IMR-90 (cell line): ENCODE measurements around the gene HSPG2. TPM values are rescaled to one million over a fixed set of nuclear protein-coding genes. Genes with fewer than 3 reads are reported as not detected.

Experiments
- ATAC-seq: fragments of 200-7000 bp; cut with Tn5 transposase; 2 replicates; pipeline ENCODE4 v1.9.1; 2020; ENCODE audit warnings: low read depth, mild to moderate bottlenecking, moderate library complexity
- BruUV-seq: library from RNA; stranded (reverse); fragments of 400-500 nt; replicated peaks from 2 replicates; lab custom pipeline; 2021; lab: Mats Ljungman, UMichigan
- CTCF ChIA-PET: fragments of 300-600 bp; formaldehyde crosslinking; extraction: SDS; loops from one replicate; lab custom pipeline; 2021; ENCODE audit warnings: antibody characterized with exemption; lab: Yijun Ruan, JAX
- POLR2A ChIA-PET: fragments of 300-600 bp; sonication (Branson Sonifier 250); formaldehyde crosslinking; loops from one replicate; lab custom pipeline; 2022; ENCODE audit warnings: antibody characterized with exemption; ENCODE audit not compliant: unreplicated experiment; lab: Charles Lee
- DNase-seq: peaks from one replicate; pipeline ENCODE4 v3.0.0; 2013
- H2AFZ ChIP-seq: replicated peaks from 2 replicates; pipeline ENCODE3; 2013; ENCODE audit warnings: low read length, mild to moderate bottlenecking; ENCODE audit not compliant: poor library complexity
- H2AK5ac ChIP-seq: 2 replicates; pipeline ENCODE4 v1.6.1; 2013; ENCODE audit warnings: low read depth, low read length, inconsistent platforms
- H2AK9ac ChIP-seq: replicated peaks from 2 replicates; pipeline ENCODE3; 2013; ENCODE audit warnings: mild to moderate bottlenecking, low read depth, low read length, moderate library complexity; ENCODE audit not compliant: poor library complexity
- H2BK120ac ChIP-seq: 2 replicates; pipeline ENCODE4 v1.6.1; 2013; ENCODE audit warnings: low read depth, low read length, inconsistent platforms
- H2BK15ac ChIP-seq: 3 replicates; pipeline ENCODE4 v1.6.1; 2013; ENCODE audit warnings: low read depth, low read length, inconsistent platforms
- H2BK20ac ChIP-seq: 2 replicates; pipeline ENCODE4 v1.6.1; 2013; ENCODE audit warnings: low read depth, mild to moderate bottlenecking, inconsistent platforms, low read length, moderate library complexity
- H2BK5ac ChIP-seq: 2 replicates; pipeline ENCODE4 v1.6.1; 2013; ENCODE audit warnings: mild to moderate bottlenecking, low read depth, low read length, inconsistent platforms; ENCODE audit not compliant: poor library complexity, severe bottlenecking
- H3K14ac ChIP-seq: replicated peaks from 2 replicates; pipeline ENCODE4 v1.6.1; 2013; ENCODE audit warnings: low read depth, low read length, inconsistent platforms
- H3K18ac ChIP-seq: 2 replicates; pipeline ENCODE4 v1.6.1; 2013; ENCODE audit warnings: low read depth, low read length, control low read depth
- H3K23ac ChIP-seq: 2 replicates; pipeline ENCODE4 v1.6.1; 2013; ENCODE audit warnings: low read depth, low read length, inconsistent platforms
- H3K27ac ChIP-seq: 2 replicates; pipeline ENCODE4 v1.5.1; 2013; ENCODE audit warnings: mild to moderate bottlenecking, control low read depth, low read length; ENCODE audit not compliant: insufficient read depth
- H3K27me3 ChIP-seq: 2 replicates; pipeline ENCODE4 v1.6.1; 2013; ENCODE audit warnings: low read length; ENCODE audit not compliant: control insufficient read depth, insufficient read depth
- H3K36me3 ChIP-seq: 2 replicates; pipeline ENCODE4 v1.6.1; 2013; ENCODE audit warnings: low read length, mixed read lengths; ENCODE audit not compliant: control insufficient read depth, insufficient read depth
- H3K4ac ChIP-seq: 2 replicates; pipeline ENCODE4 v1.6.1; 2013; ENCODE audit warnings: low read depth, low read length, inconsistent platforms
- H3K4me1 ChIP-seq: 2 replicates; pipeline ENCODE4 v1.6.1; 2013; ENCODE audit warnings: low read length, mixed read lengths; ENCODE audit not compliant: control insufficient read depth, insufficient read depth
- H3K4me2 ChIP-seq: 2 replicates; pipeline ENCODE4 v1.6.1; 2013; ENCODE audit warnings: low read depth, mild to moderate bottlenecking, control low read depth, low read length, moderate library complexity
- H3K4me3 ChIP-seq: 2 replicates; pipeline ENCODE4 v1.5.1; 2013; ENCODE audit warnings: low read depth, mild to moderate bottlenecking, control low read depth, low read length, moderate library complexity; ENCODE audit not compliant: insufficient read depth
- H3K56ac ChIP-seq: 2 replicates; pipeline ENCODE4 v1.6.1; 2013; ENCODE audit warnings: low read length, inconsistent platforms; ENCODE audit not compliant: insufficient read depth; ENCODE audit errors: extremely low read depth
- H3K79me1 ChIP-seq, 2 experiments: 2 replicates each; pipeline ENCODE4 v1.6.1; 2013; ENCODE audit warnings: low read length in 2 of 2, inconsistent platforms in 1 of 2, low read depth in 1 of 2
- H3K9ac ChIP-seq: 2 replicates; pipeline ENCODE4 v1.6.1; 2013; ENCODE audit warnings: low read depth, low read length, control low read depth
- H3K9me1 ChIP-seq: 2 replicates; pipeline ENCODE4 v1.6.1; 2013; ENCODE audit warnings: low read length, inconsistent platforms; ENCODE audit not compliant: insufficient read depth
- H3K9me3 ChIP-seq: 2 replicates; pipeline ENCODE4 v1.6.1; 2013; ENCODE audit warnings: low read length; ENCODE audit not compliant: control insufficient read depth, insufficient read depth
- H4K20me1 ChIP-seq: 2 replicates; pipeline ENCODE4 v1.6.1; 2013; ENCODE audit warnings: low read length, inconsistent platforms; ENCODE audit not compliant: insufficient read depth
- H4K5ac ChIP-seq: 2 replicates; pipeline ENCODE4 v1.6.1; 2013; ENCODE audit warnings: mild to moderate bottlenecking, low read depth, low read length, control low read depth
- H4K8ac ChIP-seq, 2 experiments: 2 replicates each; pipeline ENCODE4 v1.6.1; 2013; ENCODE audit warnings: low read depth in 2 of 2, low read length in 2 of 2, control low read depth in 1 of 2, inconsistent platforms in 1 of 2
- H4K91ac ChIP-seq: 2 replicates; pipeline ENCODE4 v1.6.1; 2013; ENCODE audit warnings: low read depth, low read length, inconsistent platforms; ENCODE audit not compliant: insufficient read depth
- CHD1 ChIP-seq: IDR thresholded peaks from 2 replicates; pipeline ENCODE4 v1.6.1; 2012; ENCODE audit warnings: low read depth, low read length, improper control_type of control experiment
- CTCF ChIP-seq: conservative IDR thresholded peaks from 2 replicates; pipeline ENCODE4 v1.5.1; 2012; ENCODE audit warnings: mild to moderate bottlenecking, low read depth, low read length, improper control_type of control experiment
- ELK1 ChIP-seq: fragments of 150-350 bp; IDR thresholded peaks from 2 replicates; pipeline ENCODE4 v1.6.1; 2016; ENCODE audit warnings: low read depth, mild to moderate bottlenecking, low read length, moderate library complexity, borderline replicate concordance
- MAFK ChIP-seq: IDR thresholded peaks from 2 replicates; pipeline ENCODE4 v1.6.1; 2012; ENCODE audit warnings: low read depth, low read length, improper control_type of control experiment
- MAZ ChIP-seq: IDR thresholded peaks from 2 replicates; pipeline ENCODE4 v1.6.1; 2012; ENCODE audit warnings: low read depth, mild to moderate bottlenecking, low read length, improper control_type of control experiment, moderate library complexity, borderline replicate concordance
- WGBS, 2 experiments: methylation state at CpG; one replicate each; pipeline versions ENCODE4 v1.1.5 to v1.1.7; 2013; ENCODE audit warnings: missing lambda C conversion rate in 2 of 2; ENCODE audit not compliant: insufficient read length in 1 of 2; ENCODE audit errors: extremely low coverage in 2 of 2; 5-methylcytosine and 5-hydroxymethylcytosine counted together
- dilution Hi-C: fragments of 300-500 bp; cut with HindIII; formaldehyde crosslinking; loops from one replicate; pipeline ENCODE4 v1.14.3; 2018; ENCODE audit warnings: low sequenced_read_pairs; ENCODE audit not compliant: unreplicated experiment
- in situ Hi-C: fragments of 300-500 bp; cut with MboI; formaldehyde crosslinking; loops from 3 replicates; pipeline ENCODE4 v1.14.3; 2019; ENCODE audit warnings: low sequenced_read_pairs, inconsistent platforms, mixed read lengths
- intact Hi-C: fragments of 100-400 bp; cut with micrococcal nuclease; formaldehyde crosslinking; loops from 2 replicates; pipeline ENCODE4 v1.10.0; 2022
- polyA plus RNA-seq, 3 experiments: library from polyadenylated mRNA; depleted of rRNA; stranded (reverse); fragments of >200 nt; gene quantifications; 2 replicates each; pipeline ENCODE4 v1.2.3, GENCODE V29; 2012; ENCODE audit warnings: low replicate concordance in 1 of 3
- total RNA-seq: library from RNA; depleted of rRNA; stranded (reverse); fragments of >200 nt; gene quantifications from 2 replicates; pipeline ENCODE4 v1.2.3, GENCODE V29; 2012

Gene HSPG2
- total and polyA plus RNA-seq, 2 of the 4 experiments (the other 2 are of a cell fraction) = 15.8 to 94.0 TPM

GRCh38 chr1:21828506-21829210 is 108.5 kb downstream of the HSPG2 start:
- Histone ChIP-seq H4K8ac (no peak overlapping the region), H2BK5ac (no peak overlapping the region), H3K4me3 (no peak overlapping the region), H3K4me2 (no peak overlapping the region), H3K27me3 (no peaks in the 10 kb centered on the region), H4K5ac (no peak overlapping the region), H3K79me1 (no peaks in the 10 kb centered on the region), H3K4ac (no peak overlapping the region), H3K9me3 (no peaks in the 10 kb centered on the region), H3K4me1 (no peaks in the 10 kb centered on the region), H3K36me3 (peaks cover 78% of the 10 kb centered on the region), H2AFZ (no peak overlapping the region), H3K9me1 (no peaks in the 10 kb centered on the region), H2BK120ac (no peak overlapping the region), H3K56ac (no peak overlapping the region), H2AK9ac (no peak overlapping the region), H2AK5ac (no peak overlapping the region), H4K91ac (no peak overlapping the region), H3K9ac (no peak overlapping the region), H3K27ac (no peak overlapping the region), H4K20me1 (no peaks in the 10 kb centered on the region; the same call in 1 of the 2 replicates), H3K23ac (no peak overlapping the region), H3K14ac (no peak overlapping the region), H3K18ac (no peak overlapping the region), H2BK20ac (no peak overlapping the region), H2BK15ac (no peak overlapping the region)
- 95% methylated on average over 11 of the region's 28 CpGs; no CpG with 5 or more reads in 1 of the 2 experiments for WGBS, 2 experiments
- no peak for TF ChIP-seq MAFK
- no peak for TF ChIP-seq CHD1
- no peak for TF ChIP-seq CTCF
- TF ChIP-seq ELK1 = no peak
- TF ChIP-seq MAZ = no peak
- ChIA-PET POLR2A (no interaction called here), CTCF (no interaction called here)
- in situ Hi-C loops = no loop called here
- DNase-seq (no peak), ATAC-seq (no peak)
- dilution Hi-C loops = no loop called here
- intact Hi-C loops = no loop called here
- BruUV-seq = TSS peak; percentile 94
